Smooth muscle cell of the coronary artery (primary cell): ENCODE measurements around the gene ONECUT2. TPM values are rescaled to one million over a fixed set of nuclear protein-coding genes. Genes with fewer than 3 reads are reported as not detected.

ENCODE experiments used
- total RNA-seq: library from RNA; depleted of rRNA; stranded (reverse); fragments of >200 nt; gene quantifications from 2 replicates; pipeline ENCODE4 v1.2.3, GENCODE V29; 2014; ENCODE audit warnings: low replicate concordance

ONECUT2 gene
- total RNA-seq: under 0.01 TPM in 2 replicates

GRCh38 chr18:57434536-57435494 is at the start of gene ONECUT2:
ONECUT2 (plus strand) TSS chr18:57435374; CDS start chr18:57435717, 343 bp downstream.

Other genes starting within 250 kb of the ONECUT2 start
- gene ST8SIA3, start 82.8 kb upstream of the ONECUT2 start, total RNA-seq: not detected in 2 replicates
- gene FECH, start 151.3 kb downstream of the ONECUT2 start, total RNA-seq: 17.2 and 41.0 TPM in 2 replicates
- 172 and 325 TPM in 2 replicates for gene NARS1, start 186.5 kb downstream of the ONECUT2 start, total RNA-seq